SKM-1 (cell line): Measurements from ENCODE around the gene GMDS.

Experiments used
- DNase-seq: peaks from one replicate; lab custom pipeline; 2025; ENCODE audit not compliant: unreplicated experiment; lab: John Stamatoyannopoulos, UW

GMDS gene

GRCh38 chr6:1584146-1584545 lies 661.3 kb downstream of the GMDS start:
- no peak for DNase-seq

GRCh38 chr6:1581120-1581991 lies 664.0 kb downstream of the GMDS start:
- no peak for DNase-seq

GRCh38 chr6:1580585-1580984 lies 664.8 kb downstream of the GMDS start:
- no peak for DNase-seq

GRCh38 chr6:1580109-1580508 lies 665.3 kb downstream of the GMDS start:
- DNase-seq, result no peak

GRCh38 chr6:1579096-1579495 lies 666.3 kb downstream of the GMDS start:
- no peak for DNase-seq

- no peak for DNase-seq
Measured at GRCh38 chr6:1577896-1578745, 667.3 kb downstream of the GMDS start.

GRCh38 chr6:1577146-1577680 lies 668.2 kb downstream of the GMDS start:
- no peak for DNase-seq

- no peak for DNase-seq
Measured at GRCh38 chr6:1576711-1577110, 668.7 kb downstream of the GMDS start.

- DNase-seq, result no peak
Measured at GRCh38 chr6:1576166-1576565, 669.2 kb downstream of the GMDS start.

GRCh38 chr6:1575210-1576041 lies 670.0 kb downstream of the GMDS start:
- DNase-seq, result no peak

GRCh38 chr6:1574890-1575209 lies 670.6 kb downstream of the GMDS start:
- DNase-seq, result no peak

GRCh38 chr6:1574083-1574761 lies 671.2 kb downstream of the GMDS start:
- no peak for DNase-seq
